PC-3 (cell line): ENCODE measurements around the gene COL6A2.

Experiments
- CTCF ChIP-seq: fragments of 300-600 bp; sonication (generic); conservative IDR thresholded peaks from 2 replicates; pipeline ENCODE4 v1.5.1; 2017; ENCODE audit warnings: antibody characterized with exemption, low read depth, mild to moderate bottlenecking, low read length
- EZH2phosphoT487 ChIP-seq: fragments of 300-600 bp; sonication (generic); IDR thresholded peaks from 2 replicates; pipeline ENCODE4 v1.6.1; 2018; ENCODE audit warnings: mild to moderate bottlenecking, antibody characterized with exemption, low read length, borderline replicate concordance

GRCh38 chr21:46131838-46132651 is 34.1 kb downstream of the COL6A2 start:
- TF ChIP-seq EZH2phosphoT487 = no peak
- TF ChIP-seq CTCF = no peak
